K562 (cell line): ENCODE data around the gene SCN4B. TPM values are rescaled to one million over a fixed set of nuclear protein-coding genes. Genes with fewer than 3 reads are reported as not detected.

Experiments
- ATAC-seq: fragments of 200-7000 bp; cut with Tn5 transposase; 3 replicates; pipeline ENCODE4 v1.9.1; 2020; ENCODE audit warnings: moderate library complexity
- BruUV-seq: library from RNA; stranded (reverse); fragments of 400-500 nt; replicated peaks from 2 replicates; lab custom pipeline; 2021; lab: Mats Ljungman, UMichigan
- CTCF ChIA-PET: fragments of 300-600 bp; formaldehyde crosslinking; extraction: SDS; loops from one replicate; lab custom pipeline; 2021; ENCODE audit warnings: low intra/inter-chr PET ratio; lab: Yijun Ruan, JAX
- POLR2A ChIA-PET: fragments of 300-600, 350-650 bp; sonication (Branson Sonifier 250); formaldehyde crosslinking; extraction: SDS; loops from one replicate; lab custom pipeline; 2021; ENCODE audit warnings: antibody characterized with exemption, inconsistent platforms; lab: Yijun Ruan, JAX
- DNase-seq, 4 experiments: peaks; one replicate each; pipeline versions ENCODE4 v3.0.0 to v3.0.0-alpha.2; 2011 to 2018; ENCODE audit warnings: low spot score in 3 of 4, mixed read lengths in 3 of 4; ENCODE audit errors: extremely low read depth in 1 of 4
- FAIRE-seq: peaks from 2 replicates; lab custom pipeline; 2011; peaks lifted over from hg19 to GRCh38; lab: Jason Lieb, UNC
- H2AFZ ChIP-seq: 2 replicates; pipeline ENCODE4 v1.6.0; 2011; ENCODE audit warnings: low read depth, low read length, control low read depth, inconsistent platforms
- H3K27ac ChIP-seq: fragments of 200-600 bp; 3 replicates; pipeline ENCODE4 v1.8.0; 2011; ENCODE audit warnings: low read depth, mild to moderate bottlenecking, control low read depth, inconsistent platforms, low read length, moderate library complexity, mixed read lengths; ENCODE audit errors: extremely low read depth
- H3K27me3 ChIP-seq, 2 experiments: fragments of 300-600 bp in 1 of 2; 2 replicates in 1 of 2; 3 replicates in 1 of 2; pipeline versions ENCODE4 v1.6.0 to v1.8.0; 2011; ENCODE audit warnings: inconsistent platforms in 2 of 2, low read length in 2 of 2, mild to moderate bottlenecking in 1 of 2, mixed read lengths in 1 of 2, moderate library complexity in 1 of 2; ENCODE audit not compliant: control insufficient read depth in 2 of 2, insufficient read depth in 2 of 2
- H3K36me3 ChIP-seq: fragments of 300-600 bp; 3 replicates; pipeline ENCODE4 v1.8.0; 2011; ENCODE audit warnings: mild to moderate bottlenecking, low read length, inconsistent platforms; ENCODE audit not compliant: control insufficient read depth, insufficient read depth
- H3K4me1 ChIP-seq, 2 experiments: fragments of 200-600 bp in 1 of 2; replicated peaks in 1 of 2; 2 replicates in 1 of 2; 3 replicates in 1 of 2; pipeline versions ENCODE4 v1.5.1 to v1.8.0; 2011; ENCODE audit warnings: inconsistent platforms in 2 of 2, low read length in 2 of 2, mild to moderate bottlenecking in 1 of 2, mixed read lengths in 1 of 2, moderate library complexity in 1 of 2; ENCODE audit not compliant: control insufficient read depth in 2 of 2, insufficient read depth in 2 of 2
- H3K4me2 ChIP-seq: 2 replicates; pipeline ENCODE4 v1.6.1; 2011; ENCODE audit warnings: low read length, control low read depth, inconsistent platforms, mixed read lengths; ENCODE audit not compliant: insufficient read depth
- H3K4me3 ChIP-seq: fragments of 200-600 bp; sonication (generic), shearing (Covaris generic); 2 replicates; pipeline ENCODE4 v1.5.1; 2016; ENCODE audit warnings: control low read depth, inconsistent platforms
- H3K79me2 ChIP-seq: fragments of 200-600 bp; 3 replicates; pipeline ENCODE4 v1.8.0; 2011; ENCODE audit warnings: low read length, inconsistent platforms; ENCODE audit not compliant: control insufficient read depth, insufficient read depth
- H3K9ac ChIP-seq, 2 experiments: 2 replicates each; pipeline versions ENCODE4 v1.6.0 to v1.6.1; 2011; ENCODE audit warnings: low read depth in 2 of 2, low read length in 2 of 2, control low read depth in 1 of 2, inconsistent platforms in 1 of 2, mild to moderate bottlenecking in 1 of 2, mixed read lengths in 1 of 2; ENCODE audit not compliant: insufficient read depth in 1 of 2
- H3K9me1 ChIP-seq: one replicate; pipeline ENCODE4 v1.6.0; 2011; ENCODE audit warnings: inconsistent platforms, mild to moderate bottlenecking, low read length, moderate library complexity; ENCODE audit not compliant: control insufficient read depth, insufficient read depth
- H3K9me3 ChIP-seq: replicated peaks from 2 replicates; pipeline ENCODE4 v1.5.1; 2011; ENCODE audit warnings: low read depth, low read length, inconsistent platforms; ENCODE audit not compliant: control insufficient read depth, insufficient read depth
- H4K20me1 ChIP-seq: replicated peaks from 2 replicates; pipeline ENCODE4 v1.6.1; 2011; ENCODE audit warnings: low read length, inconsistent platforms, mixed read lengths; ENCODE audit not compliant: control insufficient read depth, insufficient read depth
- ARID2 ChIP-seq: fragments of 450-650 bp; IDR thresholded peaks from 2 replicates; pipeline ENCODE4 v1.6.1; 2017; ENCODE audit warnings: antibody characterized with exemption, mild to moderate bottlenecking
- ARNT ChIP-seq, 2 experiments: fragments of 450-650 bp; IDR thresholded peaks; 2 replicates each; pipeline ENCODE4 v1.6.1; 2016; ENCODE audit warnings: mild to moderate bottlenecking in 1 of 2
- DEAF1 ChIP-seq: fragments of 450-650 bp; formaldehyde crosslinking; IDR thresholded peaks from 2 replicates; pipeline ENCODE4 v1.4.0; 2020; ENCODE audit warnings: mild to moderate bottlenecking, moderate library complexity
- GTF2B ChIP-seq: IDR thresholded peaks from 2 replicates; pipeline ENCODE4 v1.6.1; 2011; ENCODE audit not compliant: insufficient read length; ENCODE audit errors: extremely low read depth
- ILK ChIP-seq: fragments of 450-650 bp; IDR thresholded peaks from 2 replicates; pipeline ENCODE4 v1.6.1; 2016; ENCODE audit warnings: missing genetic modification characterization, low read depth, mild to moderate bottlenecking, missing compliant biosample characterization, moderate library complexity, borderline replicate concordance
- JUNB ChIP-seq: fragments of 450-650 bp; formaldehyde crosslinking; conservative IDR thresholded peaks from 2 replicates; pipeline ENCODE4 v1.4.0; 2020; ENCODE audit warnings: mild to moderate bottlenecking
- KLF16 ChIP-seq: IDR thresholded peaks from 2 replicates; pipeline ENCODE4 v1.6.1; 2016; ENCODE audit warnings: antibody characterized with exemption
- MAZ ChIP-seq, 2 experiments: fragments of 450-650 bp in 1 of 2; sonication (generic) in 1 of 2; formaldehyde crosslinking; IDR thresholded peaks in 1 of 2; conservative IDR thresholded peaks in 1 of 2; 2 replicates each; pipeline versions ENCODE4 v1.4.0 to v1.5.0; 2020; ENCODE audit warnings: mild to moderate bottlenecking in 1 of 2, missing genetic modification reagents in 1 of 2
- STAG1 ChIP-seq: sonication (generic); formaldehyde crosslinking; IDR thresholded peaks from 2 replicates; pipeline ENCODE4 v1.5.0; 2020; ENCODE audit warnings: missing genetic modification reagents, borderline replicate concordance
- ZNF384 ChIP-seq: IDR thresholded peaks from 2 replicates; pipeline ENCODE4 v1.6.1; 2012; ENCODE audit warnings: low read depth, low read length, improper control_type of control experiment
- ZNF407 ChIP-seq: fragments of 450-650 bp; IDR thresholded peaks from 2 replicates; pipeline ENCODE4 v1.6.1; 2016; ENCODE audit warnings: low read depth
- ZNF695 ChIP-seq: fragments of 450-650 bp; formaldehyde crosslinking; IDR thresholded peaks from 2 replicates; pipeline ENCODE4 v1.4.0; 2020; ENCODE audit warnings: mild to moderate bottlenecking, moderate library complexity
- WGBS: fragments of 100-300 bp; shearing (Covaris generic); methylation state at CpG from one replicate; pipeline ENCODE4 v1.1.6; 2016; ENCODE audit warnings: low coverage, mixed read lengths; ENCODE audit not compliant: insufficient coverage; ENCODE audit errors: missing lambda C conversion rate; 5-methylcytosine and 5-hydroxymethylcytosine counted together
- in situ Hi-C: fragments of 300-500 bp; cut with MboI; formaldehyde crosslinking; loops from 4 replicates; pipeline ENCODE4 v1.15.0; 2018; ENCODE audit warnings: inconsistent platforms, mixed read lengths
- intact Hi-C: fragments of 100-400 bp; cut with micrococcal nuclease; formaldehyde crosslinking; loops from 2 replicates; pipeline ENCODE4 v1.14.2; 2022
- polyA plus RNA-seq, 8 experiments: library from polyadenylated mRNA; depleted of rRNA in 4 of 8; stranded (reverse) in 5 of 8; unstranded in 3 of 8; fragments of >200 nt; fragmentation: Nextera tagmentation in 2 of 8; fragmentation: Illumina TruSeq in 1 of 8; extraction: Ambion mirVana in 2 of 8; extraction: Trizol in 1 of 8; gene quantifications; 2 replicates each; pipeline versions ENCODE4 v1.2.1 to v1.2.3, GENCODE V29; 2011 to 2014; ENCODE audit warnings: inconsistent platforms in 1 of 8, missing spikeins in 1 of 8
- total RNA-seq, 7 experiments: library from RNA; depleted of rRNA in 6 of 7; stranded (reverse); fragments of >200 nt in 6 of 7; fragmentation: Illumina TruSeq in 2 of 7; extraction: Trizol in 2 of 7; gene quantifications; 2 replicates each; pipeline versions ENCODE4 v1.2.1 to v1.2.3, GENCODE V29; 2011 to 2021; ENCODE audit warnings: low replicate concordance in 1 of 7

Gene SCN4B
- total and polyA plus RNA-seq, 9 of the 15 experiments (the other 6 are each of a cell fraction or from before 2014, with no cell fraction given) = 0.03 TPM; not detected in 8

GRCh38 chr11:118198370-118198769 lies 45.7 kb upstream of the SCN4B start:
- Histone ChIP-seq H3K4me3 (no peak overlapping the region), H3K27me3 (peaks cover 0 to 33% of the 10 kb centered on the region in 2 experiments; a peak in 4 of 5 replicates), H3K27ac (no peak overlapping the region), H3K9me3 (no peaks in the 10 kb centered on the region), H3K79me2 (no peaks in the 10 kb centered on the region), H3K4me1 (0 out of 5 replicates have a peak, but pooled peaks cover 0 to 3% of the 10 kb centered on the region in 2 experiments), H3K9ac (no peak overlapping the region), H3K4me2 (no peak overlapping the region), H2AFZ (peak overlapping the region; percentile 43), H4K20me1 (no peaks in the 10 kb centered on the region), H3K36me3 (no peaks in the 10 kb centered on the region), H3K9me1 (no peaks in the 10 kb centered on the region)
- WGBS = 5% methylated on average over 9 of the region's 9 CpGs
- ChIA-PET CTCF (interaction anchor here (0.6 to 2.9 kb wide), 7 partner anchors 17 to 330 kb away, joined by 3 to 39 read pairs (median 4); no protein-coding TSS in a partner anchor), POLR2A (interaction anchor here (0.6 to 0.7 kb wide), 3 partner anchors 31 to 455 kb away, joined by 3 to 5 read pairs (median 3); no protein-coding TSS in a partner anchor)
- peak; percentile 78 to 83 (median 80) for DNase-seq
- in situ Hi-C loops (loop anchor here (5.0 kb wide), 2 partner anchors 99 to 294 kb away; no protein-coding TSS in a partner anchor), intact Hi-C loops (loop anchor here (1.0 to 2.0 kb wide), 5 partner anchors 92 to 368 kb away; no protein-coding TSS in a partner anchor)
- peak; percentile 98 for ATAC-seq
- FAIRE-seq = peak; percentile 82
- BruUV-seq = no TSS peak
- TF ChIP-seq ILK (tag) (no peak), KLF16 (peak; percentile 38; the same call in 1 of the 2 replicates), ARNT (IDR thresholded peaks at IDR 0.05) (no peak), GTF2B (no peak), ZNF384 (no peak; the same call in 1 of the 2 replicates), ZNF695 (CRISPR knock-in tag) (no peak), DEAF1 (CRISPR knock-in tag) (peak; percentile 90), MAZ (CRISPR knock-in tag; conservative IDR thresholded peaks at IDR 0.05 in 1 of 2, IDR thresholded peaks at IDR 0.05 in 1 of 2) (peak; percentile 15 to 51; a peak in 1 of 4 replicates), ARID2 (peak; percentile 74), ZNF407 (no peak), STAG1 (CRISPR knock-in tag) (peak; percentile 92), JUNB (no peak)
